HTERT RPE-1 (cell line): Measurements from ENCODE around the gene RBBP8NL.
"Not testable (repeated sequence)": the region's sequence is repeated elsewhere in the genome, so short reads cannot be mapped to it uniquely, and the experiment has no call there.

Experiments used
- in situ Hi-C: fragments of 300-500 bp; cut with MboI; formaldehyde crosslinking; loops from 4 replicates; pipeline ENCODE4 v1.14.3; 2020; ENCODE audit warnings: low sequenced_read_pairs

The RBBP8NL gene

GRCh38 chr20:62445553-62446340 is 18.4 kb upstream of the RBBP8NL start:
- in situ Hi-C loops = no loop called here

GRCh38 chr20:62444286-62444685 is 16.9 kb upstream of the RBBP8NL start:
- in situ Hi-C loops = no loop called here

- in situ Hi-C loops = no loop called here
Observed at GRCh38 chr20:62441987-62442539, 14.7 kb upstream of the RBBP8NL start.

GRCh38 chr20:62439218-62439617 is 11.9 kb upstream of the RBBP8NL start:
- in situ Hi-C loops = no loop called here

GRCh38 chr20:62437927-62438326 is 10.6 kb upstream of the RBBP8NL start:
- in situ Hi-C loops = no loop called here

GRCh38 chr20:62437496-62437895 is 10.2 kb upstream of the RBBP8NL start:
- in situ Hi-C loops = no loop called here

- in situ Hi-C loops = no loop called here
Observed at GRCh38 chr20:62436692-62437091, 9.4 kb upstream of the RBBP8NL start.

- in situ Hi-C loops = no loop called here
Observed at GRCh38 chr20:62433658-62434497, 6.5 kb upstream of the RBBP8NL start.

GRCh38 chr20:62430866-62431447 is 3.6 kb upstream of the RBBP8NL start:
- in situ Hi-C loops = no loop called here

GRCh38 chr20:62430311-62430853 is 3.0 kb upstream of the RBBP8NL start:
- in situ Hi-C loops = no loop called here

GRCh38 chr20:62429455-62430310 is 2.3 kb upstream of the RBBP8NL start:
- in situ Hi-C loops = no loop called here

GRCh38 chr20:62428396-62429295 is 1.3 kb upstream of the RBBP8NL start:
- in situ Hi-C loops = no loop called here

- in situ Hi-C loops = no loop called here
Observed at GRCh38 chr20:62428002-62428372, 648 bp upstream of the RBBP8NL start.

- in situ Hi-C loops = no loop called here
Observed at GRCh38 chr20:62426699-62427131, 624 bp downstream of the RBBP8NL start.

- in situ Hi-C loops = not testable (repeated sequence)
Observed at GRCh38 chr20:62426059-62426348, 1.3 kb downstream of the RBBP8NL start.

- in situ Hi-C loops = no loop called here
Observed at GRCh38 chr20:62425281-62426058, 1.9 kb downstream of the RBBP8NL start.

GRCh38 chr20:62424249-62425107 is 2.9 kb downstream of the RBBP8NL start:
- in situ Hi-C loops = no loop called here

- in situ Hi-C loops = no loop called here
Observed at GRCh38 chr20:62423326-62423706, 4.0 kb downstream of the RBBP8NL start.
